SJCRH30 (cell line): ENCODE data around the gene GNAO1. TPM values are rescaled to one million over a fixed set of nuclear protein-coding genes. Genes with fewer than 3 reads are reported as not detected.
A peak's percentile ranks its signal among the peaks of the same experiment; 100 is the strongest.

Experiments
- DNase-seq, 2 experiments: peaks; one replicate each; pipeline ENCODE4 v3.0.0-alpha.2; 2015 to 2020
- H3K27ac ChIP-seq: fragments of 250-450 bp; sonication (Bioruptor Pico); 2 replicates; pipeline ENCODE4 v1.5.1; 2020; ENCODE audit warnings: mild to moderate bottlenecking, moderate library complexity
- H3K27me3 ChIP-seq: fragments of 250-450 bp; sonication (Bioruptor Pico); 2 replicates; pipeline ENCODE4 v1.5.1; 2020; ENCODE audit warnings: mild to moderate bottlenecking, moderate library complexity
- H3K36me3 ChIP-seq: fragments of 250-450 bp; sonication (Bioruptor Pico); 2 replicates; pipeline ENCODE4 v1.5.1; 2020; ENCODE audit warnings: mild to moderate bottlenecking, moderate library complexity
- H3K4me1 ChIP-seq: fragments of 250-450 bp; sonication (Bioruptor Pico); 2 replicates; pipeline ENCODE4 v1.5.1; 2020; ENCODE audit warnings: mild to moderate bottlenecking, moderate library complexity
- H3K4me3 ChIP-seq: fragments of 250-450 bp; sonication (Bioruptor Pico); 2 replicates; pipeline ENCODE4 v1.5.1; 2020; ENCODE audit warnings: mild to moderate bottlenecking, moderate library complexity
- H3K9me3 ChIP-seq: fragments of 250-450 bp; sonication (Bioruptor Pico); replicated peaks from 2 replicates; pipeline ENCODE4 v1.5.1; 2020; ENCODE audit warnings: mild to moderate bottlenecking, moderate library complexity
- total RNA-seq: library from RNA; depleted of rRNA; stranded (reverse); fragments of >200 nt; shearing (Covaris generic); gene quantifications from 2 replicates; pipeline ENCODE4 v1.2.3, GENCODE V29; 2014

GNAO1 gene
- total RNA-seq, 1 experiment from 2014 or later = 2.3 TPM

GRCh38 chr16:56295739-56296527 is 104.6 kb downstream of the GNAO1 start:
- H3K27me3 ChIP-seq = peaks cover 2% of the 10 kb centered on the region; the same call in 1 of the 2 replicates
- no peaks in the 10 kb centered on the region; the same call in 1 of the 2 replicates for H3K4me1 ChIP-seq
- H3K36me3 ChIP-seq = no peaks in the 10 kb centered on the region
- no peak overlapping the region for H3K27ac ChIP-seq
- H3K9me3 ChIP-seq = no peaks in the 10 kb centered on the region
- DNase-seq = no peak
- no peak overlapping the region for H3K4me3 ChIP-seq

- no peak overlapping the region for H3K4me3 ChIP-seq
- H3K27ac ChIP-seq = no peak overlapping the region
- no peaks in the 10 kb centered on the region; the same call in 1 of the 2 replicates for H3K4me1 ChIP-seq
- no peaks in the 10 kb centered on the region for H3K36me3 ChIP-seq
- no peaks in the 10 kb centered on the region for H3K9me3 ChIP-seq
- no peak for DNase-seq
- no peaks in the 10 kb centered on the region for H3K27me3 ChIP-seq
Observed at GRCh38 chr16:56297684-56298083, 106.4 kb downstream of the GNAO1 start.

GRCh38 chr16:56298116-56298515 is 106.8 kb downstream of the GNAO1 start:
- H3K4me3 ChIP-seq = no peak overlapping the region
- H3K9me3 ChIP-seq = no peaks in the 10 kb centered on the region
- H3K4me1 ChIP-seq = no peaks in the 10 kb centered on the region; the same call in 1 of the 2 replicates
- DNase-seq = no peak
- no peak overlapping the region for H3K27ac ChIP-seq
- H3K27me3 ChIP-seq = no peaks in the 10 kb centered on the region
- H3K36me3 ChIP-seq = no peaks in the 10 kb centered on the region

DNA sequence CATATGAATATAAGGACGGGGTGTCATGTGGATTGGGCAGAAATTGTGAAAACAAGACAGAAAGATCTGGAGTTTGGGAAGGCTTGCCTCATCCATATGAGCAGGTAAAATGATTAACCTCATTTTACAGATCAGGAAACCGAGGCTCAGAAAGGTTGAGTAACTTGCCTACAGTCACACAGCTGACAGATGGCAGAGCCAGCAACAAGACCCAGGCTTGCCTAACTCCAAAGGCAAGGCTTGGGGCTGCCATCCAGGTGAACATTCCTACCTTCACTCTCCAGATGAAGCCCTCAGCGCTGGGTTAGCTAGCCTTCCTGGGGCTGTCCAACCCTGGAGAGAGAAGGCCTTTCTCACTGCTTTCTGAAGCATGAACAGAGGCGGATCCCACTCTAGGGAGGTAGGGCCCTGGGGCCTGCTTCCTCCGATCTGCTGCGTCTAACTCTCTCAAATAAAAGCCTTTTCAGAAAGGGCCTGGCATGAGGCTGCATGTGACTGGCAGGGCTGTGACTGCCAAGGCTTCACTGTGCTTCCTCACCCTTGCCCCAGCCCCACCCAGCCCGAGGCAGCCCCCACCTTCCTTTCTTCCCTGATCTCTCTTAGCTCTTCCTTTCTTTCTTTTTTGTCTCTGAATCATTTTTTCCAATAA is 107.8 kb downstream of the GNAO1 start:
- H3K4me1 ChIP-seq = no peaks in the 10 kb centered on the region; the same call in 1 of the 2 replicates
- DNase-seq = no peak
- no peaks in the 10 kb centered on the region for H3K27me3 ChIP-seq
- H3K27ac ChIP-seq = no peak overlapping the region
- no peaks in the 10 kb centered on the region for H3K36me3 ChIP-seq
- no peaks in the 10 kb centered on the region for H3K9me3 ChIP-seq
- no peak overlapping the region for H3K4me3 ChIP-seq

DNA sequence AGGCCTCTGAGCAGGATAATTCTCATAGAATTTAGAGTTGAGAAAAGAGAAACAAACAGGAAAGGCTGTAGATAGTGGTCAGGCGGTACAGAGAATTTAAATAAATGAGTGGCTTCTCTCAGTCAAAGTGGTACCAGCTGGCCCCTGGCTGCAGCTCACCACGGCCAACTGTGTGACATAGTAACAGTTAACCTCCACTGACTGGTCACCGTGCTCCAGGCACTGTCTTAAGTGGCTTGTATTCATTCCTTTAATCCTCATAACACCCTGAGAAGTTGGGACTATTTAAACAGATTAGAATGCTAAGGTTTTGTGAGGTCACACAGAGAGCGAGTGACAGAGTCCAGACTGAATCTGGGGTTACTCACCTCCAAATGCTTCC is 108.9 kb downstream of the GNAO1 start:
- no peak overlapping the region for H3K27ac ChIP-seq
- no peaks in the 10 kb centered on the region for H3K36me3 ChIP-seq
- H3K4me1 ChIP-seq = no peaks in the 10 kb centered on the region; the same call in 1 of the 2 replicates
- DNase-seq = no peak
- H3K9me3 ChIP-seq = no peaks in the 10 kb centered on the region
- no peak overlapping the region for H3K4me3 ChIP-seq
- no peaks in the 10 kb centered on the region for H3K27me3 ChIP-seq

DNA sequence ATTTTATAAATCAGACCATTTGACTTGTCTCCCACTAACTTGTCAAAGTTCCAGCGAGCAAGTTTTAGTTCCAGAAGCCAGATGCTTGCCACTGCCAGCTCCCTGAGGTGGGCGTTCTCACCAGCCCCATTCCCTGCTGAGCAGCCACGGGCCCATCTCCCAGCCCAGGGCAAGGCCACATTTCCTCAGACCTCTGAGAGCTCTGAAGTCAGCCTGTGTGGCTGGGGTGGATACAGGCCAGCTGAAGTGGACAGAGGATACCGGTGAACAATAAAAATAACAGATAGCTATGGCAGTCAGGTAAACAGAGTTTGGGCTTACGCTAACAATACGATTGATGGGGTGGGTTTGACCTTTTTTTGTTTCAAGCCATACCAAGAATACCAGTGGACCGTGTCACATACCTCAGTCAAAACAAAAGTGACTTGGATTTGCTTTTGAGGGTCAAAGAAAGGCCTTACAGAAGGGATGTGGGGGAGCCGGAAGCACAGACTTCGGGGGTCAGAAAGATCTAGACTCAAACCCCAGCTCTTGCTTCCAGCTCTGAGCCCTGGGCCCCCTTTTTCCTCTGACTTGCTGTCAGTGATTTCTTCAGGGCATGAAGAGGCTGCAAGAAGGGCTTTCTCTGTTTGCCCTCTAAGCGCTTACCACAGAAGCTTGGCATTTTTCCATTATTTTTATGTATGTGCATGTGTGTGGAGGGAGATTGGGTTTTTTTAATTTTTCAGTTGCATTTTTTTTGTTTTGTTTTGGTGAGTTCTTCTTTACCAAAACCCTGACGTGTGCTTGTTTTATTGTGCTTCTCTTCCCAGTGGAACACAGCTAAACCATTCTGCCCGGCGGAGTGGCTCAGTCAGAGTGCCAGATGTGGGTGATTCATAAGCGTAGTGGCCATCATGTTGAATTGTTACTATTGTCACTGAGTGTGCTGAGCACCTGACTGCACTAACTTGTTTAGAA is 109.9 kb downstream of the GNAO1 start:
- Histone ChIP-seq H3K36me3 (no peaks in the 10 kb centered on the region), H3K4me3 (no peak overlapping the region), H3K27ac (no peak overlapping the region), H3K27me3 (0 out of 2 replicates have a peak, but pooled peaks cover 4% of the 10 kb centered on the region), H3K9me3 (no peaks in the 10 kb centered on the region), H3K4me1 (no peaks in the 10 kb centered on the region; the same call in 1 of the 2 replicates)
- DNase-seq = peak in 1 of 2 experiments; percentile 32

GRCh38 chr16:56302506-56302905 is 111.2 kb downstream of the GNAO1 start:
- Histone ChIP-seq H3K4me1 (no peaks in the 10 kb centered on the region; the same call in 1 of the 2 replicates), H3K27ac (no peak overlapping the region), H3K27me3 (0 out of 2 replicates have a peak, but pooled peaks cover 4% of the 10 kb centered on the region), H3K36me3 (no peaks in the 10 kb centered on the region), H3K9me3 (no peaks in the 10 kb centered on the region), H3K4me3 (no peak overlapping the region)
- no peak for DNase-seq

GRCh38 chr16:56303066-56303715 is 111.9 kb downstream of the GNAO1 start:
- H3K4me3 ChIP-seq = no peak overlapping the region
- no peak overlapping the region for H3K27ac ChIP-seq
- no peaks in the 10 kb centered on the region for H3K36me3 ChIP-seq
- H3K27me3 ChIP-seq = 0 out of 2 replicates have a peak, but pooled peaks cover 4% of the 10 kb centered on the region
- no peaks in the 10 kb centered on the region; the same call in 1 of the 2 replicates for H3K4me1 ChIP-seq
- no peaks in the 10 kb centered on the region for H3K9me3 ChIP-seq
- no peak for DNase-seq

DNA sequence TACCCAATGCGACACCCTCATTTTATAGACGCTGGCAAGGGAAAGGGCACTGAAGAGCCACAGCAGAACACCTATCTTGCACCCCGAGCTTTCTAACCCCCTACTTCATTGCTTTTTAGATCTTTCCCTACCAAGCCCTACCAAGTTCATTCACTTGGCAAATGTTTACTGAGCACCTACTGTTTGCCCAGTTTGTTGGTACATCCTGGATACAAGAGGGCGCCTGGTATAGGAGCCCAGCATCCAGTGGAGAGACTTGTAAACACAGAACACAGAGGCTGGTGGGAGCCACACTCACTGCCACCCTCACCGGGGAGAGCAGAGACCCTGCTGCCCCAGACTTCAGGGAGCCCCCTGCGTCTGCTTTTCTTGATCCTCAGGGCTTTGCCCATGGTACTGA is 112.6 kb downstream of the GNAO1 start:
- Histone ChIP-seq H3K27ac (no peak overlapping the region), H3K4me3 (no peak overlapping the region), H3K36me3 (no peaks in the 10 kb centered on the region), H3K9me3 (no peaks in the 10 kb centered on the region), H3K27me3 (0 out of 2 replicates have a peak, but pooled peaks cover 4% of the 10 kb centered on the region), H3K4me1 (no peaks in the 10 kb centered on the region; the same call in 1 of the 2 replicates)
- DNase-seq = no peak

GRCh38 chr16:56305956-56306565 is 114.8 kb downstream of the GNAO1 start:
- no peak overlapping the region for H3K27ac ChIP-seq
- no peak for DNase-seq
- no peaks in the 10 kb centered on the region for H3K9me3 ChIP-seq
- 0 out of 2 replicates have a peak, but pooled peaks cover 4% of the 10 kb centered on the region for H3K27me3 ChIP-seq
- H3K4me1 ChIP-seq = no peaks in the 10 kb centered on the region; the same call in 1 of the 2 replicates
- H3K36me3 ChIP-seq = no peaks in the 10 kb centered on the region
- H3K4me3 ChIP-seq = no peak overlapping the region

DNA sequence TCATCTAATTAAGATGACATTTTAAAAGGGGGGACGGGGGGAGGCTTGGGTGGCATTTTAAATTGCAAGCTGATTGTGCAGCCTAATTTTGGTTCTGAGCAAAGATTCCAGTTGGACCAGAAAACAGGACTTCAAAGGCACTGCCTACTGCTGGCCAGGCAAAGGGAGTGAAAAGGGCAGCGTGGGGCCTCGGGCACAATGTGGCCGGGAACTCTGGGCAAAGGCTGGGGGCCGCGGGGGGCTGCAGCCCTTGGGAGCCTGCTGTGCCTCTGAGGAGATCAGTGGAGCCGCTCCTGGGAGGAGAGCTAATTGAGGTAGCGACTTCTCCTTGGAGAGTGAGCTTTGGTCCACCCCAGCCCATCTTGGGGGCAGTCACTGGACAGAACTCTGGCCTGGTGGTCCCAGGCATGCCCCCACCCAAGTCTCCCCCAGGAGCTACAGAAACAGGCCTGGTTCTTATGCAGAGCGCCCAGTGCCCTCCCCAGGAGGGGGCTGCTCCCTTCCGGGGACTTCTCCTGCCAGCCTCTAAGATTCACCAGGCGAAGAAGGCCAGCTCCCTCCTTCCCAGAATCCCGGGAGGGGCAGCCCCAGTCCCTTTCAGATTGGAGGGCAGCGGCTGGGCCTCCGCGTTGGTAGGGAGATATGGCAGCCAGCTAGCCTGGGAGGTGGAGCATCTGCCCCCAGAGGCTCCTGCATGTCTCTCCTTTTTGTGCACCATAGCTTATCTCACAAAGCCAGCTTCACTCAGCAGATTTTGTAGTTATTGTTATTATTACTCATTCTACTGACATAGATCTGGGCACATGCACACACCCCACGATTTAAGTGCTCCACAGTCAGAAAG is 115.6 kb downstream of the GNAO1 start:
- Histone ChIP-seq H3K27ac (no peak overlapping the region), H3K36me3 (no peaks in the 10 kb centered on the region), H3K9me3 (no peaks in the 10 kb centered on the region), H3K27me3 (0 out of 2 replicates have a peak, but pooled peaks cover 4% of the 10 kb centered on the region), H3K4me3 (no peak overlapping the region), H3K4me1 (peaks cover 6% of the 10 kb centered on the region; the same call in 1 of the 2 replicates)
- DNase-seq = no peak

DNA sequence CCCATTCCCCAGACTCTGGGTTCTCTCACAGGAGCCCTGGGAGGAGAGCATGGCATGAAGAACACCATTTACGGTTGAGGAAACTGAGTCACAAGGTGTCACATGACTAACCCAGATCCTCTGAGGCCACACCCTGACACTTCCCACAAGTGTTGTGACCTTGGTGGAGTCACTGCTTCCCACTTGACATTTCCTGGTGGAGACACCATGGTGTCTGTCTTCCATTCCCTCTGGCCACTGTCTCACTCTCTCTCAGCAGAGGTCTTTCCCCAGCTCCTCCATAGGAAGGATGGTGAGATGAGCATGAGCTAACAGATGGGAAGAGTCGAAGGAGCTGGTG is 116.2 kb downstream of the GNAO1 start:
- H3K36me3 ChIP-seq = no peaks in the 10 kb centered on the region
- DNase-seq = no peak
- peaks cover 6% of the 10 kb centered on the region; the same call in 1 of the 2 replicates for H3K4me1 ChIP-seq
- no peak overlapping the region for H3K27ac ChIP-seq
- no peaks in the 10 kb centered on the region for H3K9me3 ChIP-seq
- H3K4me3 ChIP-seq = no peak overlapping the region
- 0 out of 2 replicates have a peak, but pooled peaks cover 4% of the 10 kb centered on the region for H3K27me3 ChIP-seq

DNA sequence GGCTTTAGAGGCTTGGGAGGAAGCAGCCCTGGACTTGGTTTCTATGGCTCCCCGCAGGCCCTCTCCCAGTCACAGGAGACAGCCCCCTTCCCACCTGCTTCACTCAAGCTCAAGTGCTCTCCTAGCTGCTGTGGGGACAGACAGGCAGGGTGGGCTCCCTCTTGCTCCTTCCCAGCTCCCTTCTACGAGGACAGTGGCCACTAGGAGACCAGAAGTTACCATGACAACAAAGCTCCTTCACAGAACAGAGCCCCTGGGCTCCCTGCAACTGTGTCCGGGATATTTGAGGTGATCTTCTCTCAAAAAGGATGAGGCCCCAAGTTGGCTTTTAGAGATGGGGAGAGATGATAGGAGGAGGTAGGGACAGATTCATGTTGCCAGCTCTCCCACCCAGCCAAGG is 117.7 kb downstream of the GNAO1 start:
- Histone ChIP-seq H3K9me3 (no peaks in the 10 kb centered on the region), H3K4me1 (peaks cover 6% of the 10 kb centered on the region; the same call in 1 of the 2 replicates), H3K36me3 (no peaks in the 10 kb centered on the region), H3K27me3 (0 out of 2 replicates have a peak, but pooled peaks cover 4% of the 10 kb centered on the region), H3K4me3 (no peak overlapping the region), H3K27ac (no peak overlapping the region)
- DNase-seq = no peak
